Stromal cell of bone marrow (primary cell): Measurements from ENCODE around the gene SULT1C3.

Experiments used
- DNase-seq: peaks from one replicate; pipeline ENCODE4 v3.0.0-alpha.2; 2012; ENCODE audit warnings: low read depth

SULT1C3 gene

DNA sequence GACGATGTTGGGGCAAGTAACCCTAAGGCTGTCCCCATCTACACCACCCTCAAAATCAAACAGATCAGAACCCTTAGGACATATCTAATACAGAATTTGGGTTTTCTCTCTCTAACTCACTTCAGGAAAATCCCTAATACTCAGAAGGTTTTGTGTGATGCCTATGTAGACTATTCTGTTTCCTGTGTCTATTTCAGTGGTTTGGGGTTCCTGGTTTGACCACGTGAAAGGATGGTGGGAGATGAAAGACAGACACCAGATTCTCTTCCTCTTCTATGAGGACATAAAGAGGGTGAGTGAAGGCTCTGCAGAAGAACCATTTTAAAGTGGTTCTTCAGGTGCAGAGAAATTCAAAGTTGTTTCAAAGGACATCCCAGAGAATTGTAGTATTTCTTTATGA lies 65.2 kb downstream of the SULT1C3 start:
- no peak for DNase-seq

DNA sequence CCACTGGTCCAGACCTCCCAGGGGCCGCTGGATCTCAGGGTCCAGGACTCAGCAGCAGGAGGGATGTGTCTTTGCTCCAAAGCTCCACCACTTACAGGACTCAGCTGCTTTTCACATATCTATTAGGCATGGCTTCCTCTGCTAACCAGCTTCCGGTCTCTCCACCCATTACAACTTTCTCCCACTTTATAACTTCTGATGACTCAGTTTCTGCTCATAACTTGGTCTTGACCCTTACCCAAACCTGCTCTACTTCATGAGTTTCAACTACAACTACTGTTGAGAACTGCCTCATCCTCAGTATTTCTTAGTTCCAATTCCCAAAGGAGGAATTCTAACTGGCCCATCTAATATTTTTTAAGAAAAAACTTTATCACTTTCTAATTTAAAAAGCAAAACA lies 66.1 kb downstream of the SULT1C3 start:
- no peak for DNase-seq

DNA sequence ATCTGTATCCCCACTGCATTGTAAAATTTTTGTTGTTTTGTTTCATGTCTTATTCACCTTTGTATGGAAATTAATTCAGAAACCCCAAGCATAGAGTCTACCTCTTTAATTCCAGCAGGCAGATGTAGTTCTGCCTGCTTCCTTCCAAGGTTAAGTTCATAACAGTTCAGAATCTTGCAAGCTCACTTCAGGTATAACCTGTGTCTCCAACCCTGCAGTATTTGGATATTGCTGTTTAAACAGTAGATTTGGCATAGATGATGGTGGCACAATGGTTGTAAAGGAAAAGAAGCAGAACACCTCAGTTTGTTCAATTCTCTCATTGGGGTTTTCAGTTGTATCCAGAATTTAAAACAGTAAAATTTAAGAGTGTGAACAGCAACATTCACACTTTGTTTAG lies 70.1 kb downstream of the SULT1C3 start:
- DNase-seq = no peak
